Loucy (cell line): ENCODE results near the gene SGK1.

Experiments used
- H2AFZ ChIP-seq: fragments of 200-600 bp; sonication (generic); 2 replicates; pipeline ENCODE4 v1.6.0; 2016; ENCODE audit warnings: antibody characterized with exemption, mild to moderate bottlenecking, low read length, moderate library complexity
- H3F3A ChIP-seq: fragments of 200-600 bp; 2 replicates; pipeline ENCODE4 v1.6.0; 2016; ENCODE audit warnings: antibody characterized with exemption, low read depth, mild to moderate bottlenecking
- H3K27me3 ChIP-seq: fragments of 200-600 bp; sonication (generic); 2 replicates; pipeline ENCODE4 v1.6.1; 2014; ENCODE audit warnings: low read length, mild to moderate bottlenecking; ENCODE audit not compliant: insufficient read depth, poor library complexity, severe bottlenecking
- H3K36me3 ChIP-seq: fragments of 200-600 bp; sonication (generic); 2 replicates; pipeline ENCODE4 v1.6.1; 2016; ENCODE audit warnings: low read length; ENCODE audit not compliant: insufficient read depth
- H3K4me1 ChIP-seq: fragments of 200-600 bp; sonication (generic); 2 replicates; pipeline ENCODE4 v1.5.1; 2014; ENCODE audit warnings: low read length, mild to moderate bottlenecking; ENCODE audit not compliant: insufficient read depth, poor library complexity, severe bottlenecking
- H3K4me2 ChIP-seq: fragments of 200-600 bp; sonication (generic); 2 replicates; pipeline ENCODE4 v1.6.0; 2014; ENCODE audit warnings: antibody characterized with exemption, low read length, low read depth, mild to moderate bottlenecking; ENCODE audit not compliant: poor library complexity, severe bottlenecking
- H3K4me3 ChIP-seq: fragments of 200-600 bp; sonication (generic); 2 replicates; pipeline ENCODE4 v1.5.1; 2014; ENCODE audit warnings: low read length, mild to moderate bottlenecking, mixed read lengths; ENCODE audit not compliant: poor library complexity, severe bottlenecking
- H3K79me2 ChIP-seq: fragments of 200-600 bp; sonication (generic); 2 replicates; pipeline ENCODE4 v1.6.1; 2014; ENCODE audit warnings: low read length; ENCODE audit not compliant: insufficient read depth
- H3K9ac ChIP-seq: fragments of 200-600 bp; sonication (generic); 2 replicates; pipeline ENCODE4 v1.6.0; 2014; ENCODE audit warnings: mild to moderate bottlenecking, low read depth, low read length, moderate library complexity; ENCODE audit not compliant: poor library complexity, severe bottlenecking
- H3K9me2 ChIP-seq: fragments of 200-600 bp; sonication (generic); replicated peaks from 2 replicates; pipeline ENCODE4 v1.6.1; 2016; ENCODE audit warnings: low read depth, low read length, mixed read lengths
- H3K9me3 ChIP-seq: fragments of 200-600 bp; sonication (generic); 2 replicates; pipeline ENCODE4 v1.6.1; 2014; ENCODE audit warnings: mild to moderate bottlenecking, antibody characterized with exemption, low read length, low read depth; ENCODE audit not compliant: insufficient read depth
- H4K20me1 ChIP-seq: fragments of 200-600 bp; sonication (generic); 2 replicates; pipeline ENCODE4 v1.6.0; 2014; ENCODE audit warnings: antibody characterized with exemption, low read length, mild to moderate bottlenecking; ENCODE audit not compliant: insufficient read depth, poor library complexity, severe bottlenecking
- CTCF ChIP-seq: fragments of 200-600 bp; sonication (generic); conservative IDR thresholded peaks from 2 replicates; pipeline ENCODE4 v1.5.1; 2014; ENCODE audit warnings: mild to moderate bottlenecking, antibody characterized with exemption, low read length
- EZH2phosphoT487 ChIP-seq: fragments of 200-600 bp; IDR thresholded peaks from 2 replicates; pipeline ENCODE4 v1.6.1; 2018; ENCODE audit warnings: antibody characterized with exemption, mild to moderate bottlenecking, moderate library complexity, borderline replicate concordance

Gene SGK1

GRCh38 chr6:134324141-134324540 lies 6.2 kb upstream of the SGK1 start:
- Histone ChIP-seq H3K9me2 (no peaks in the 10 kb centered on the region), H3K4me2 (no peak overlapping the region), H3K4me3 (no peak overlapping the region), H4K20me1 (no peaks in the 10 kb centered on the region), H3K79me2 (no peaks in the 10 kb centered on the region), H3F3A (no peaks in the 10 kb centered on the region), H3K27me3 (no peaks in the 10 kb centered on the region), H2AFZ (no peak overlapping the region), H3K9ac (no peak overlapping the region), H3K9me3 (no peaks in the 10 kb centered on the region), H3K36me3 (no peaks in the 10 kb centered on the region), H3K4me1 (no peaks in the 10 kb centered on the region)
- TF ChIP-seq CTCF, result no peak
- TF ChIP-seq EZH2phosphoT487, result no peak

- Histone ChIP-seq H4K20me1 (no peaks in the 10 kb centered on the region), H3K9me3 (no peaks in the 10 kb centered on the region), H3K9me2 (no peaks in the 10 kb centered on the region), H3K4me3 (no peak overlapping the region), H3K27me3 (no peaks in the 10 kb centered on the region), H3F3A (no peaks in the 10 kb centered on the region), H2AFZ (no peak overlapping the region), H3K36me3 (no peaks in the 10 kb centered on the region), H3K9ac (no peak overlapping the region), H3K4me1 (no peaks in the 10 kb centered on the region), H3K79me2 (no peaks in the 10 kb centered on the region), H3K4me2 (no peak overlapping the region)
- TF ChIP-seq EZH2phosphoT487 (no peak), CTCF (no peak)
Observed at GRCh38 chr6:134323698-134324097, 5.8 kb upstream of the SGK1 start.

- H3K79me2 ChIP-seq, result no peaks in the 10 kb centered on the region
- H3K4me3 ChIP-seq, result no peak overlapping the region
- no peaks in the 10 kb centered on the region for H3K4me1 ChIP-seq
- H3K9me2 ChIP-seq, result no peaks in the 10 kb centered on the region
- no peaks in the 10 kb centered on the region for H3K27me3 ChIP-seq
- H2AFZ ChIP-seq, result no peak overlapping the region
- no peak for TF ChIP-seq EZH2phosphoT487
- TF ChIP-seq CTCF, result no peak
- H3F3A ChIP-seq, result no peaks in the 10 kb centered on the region
- H3K36me3 ChIP-seq, result no peaks in the 10 kb centered on the region
- H3K9ac ChIP-seq, result no peak overlapping the region
- H3K9me3 ChIP-seq, result no peaks in the 10 kb centered on the region
- H4K20me1 ChIP-seq, result no peaks in the 10 kb centered on the region
- H3K4me2 ChIP-seq, result no peak overlapping the region
Observed at GRCh38 chr6:134323294-134323693, 5.4 kb upstream of the SGK1 start.
